AG08396 (cell line): Measurements from ENCODE around the gene KIR3DL1.
"Not testable (repeated sequence)": the region's sequence is repeated elsewhere in the genome, so short reads cannot be mapped to it uniquely, and the experiment has no call there.

ENCODE experiments used
- DNase-seq: peaks from one replicate; pipeline ENCODE4 v3.0.0; 2012; ENCODE audit warnings: low spot score, mixed read lengths

Gene KIR3DL1

GRCh38 chr19:54816251-54816650 lies at the start of gene KIR3DL1:
TSS of gene KIR3DL1 (plus strand) at chr19:54816468.
- DNase-seq = not testable (repeated sequence)

GRCh38 chr19:54769646-54770045 lies 46.6 kb upstream of the KIR3DL1 start, which contains the start of gene KIR2DL1:
TSS of gene KIR2DL1 (plus strand) at chr19:54769793. CDS start at chr19:54769851, 58 bp downstream.
- DNase-seq = not testable (repeated sequence)

- DNase-seq = not testable (repeated sequence)
Measured at GRCh38 chr19:54770511-54770910, 45.8 kb upstream of the KIR3DL1 start.

GRCh38 chr19:54771018-54771960 lies 45.0 kb upstream of the KIR3DL1 start:
- DNase-seq = not testable (repeated sequence)

GRCh38 chr19:54772666-54773065 lies 43.6 kb upstream of the KIR3DL1 start:
- not testable (repeated sequence) for DNase-seq

- DNase-seq = not testable (repeated sequence)
Measured at GRCh38 chr19:54775095-54775815, 41.0 kb upstream of the KIR3DL1 start.

- not testable (repeated sequence) for DNase-seq
Measured at GRCh38 chr19:54775830-54776229, 40.4 kb upstream of the KIR3DL1 start.

GRCh38 chr19:54777851-54778250 lies 38.4 kb upstream of the KIR3DL1 start:
- DNase-seq = not testable (repeated sequence)

- not testable (repeated sequence) for DNase-seq
Measured at GRCh38 chr19:54778896-54779295, 37.4 kb upstream of the KIR3DL1 start.

- not testable (repeated sequence) for DNase-seq
Measured at GRCh38 chr19:54782916-54783315, 33.4 kb upstream of the KIR3DL1 start.

- not testable (repeated sequence) for DNase-seq
Measured at GRCh38 chr19:54786091-54786723, 30.1 kb upstream of the KIR3DL1 start.

GRCh38 chr19:54788154-54788553 lies 28.1 kb upstream of the KIR3DL1 start:
- DNase-seq = not testable (repeated sequence)

- no peak for DNase-seq
Measured at GRCh38 chr19:54790711-54791110, 25.6 kb upstream of the KIR3DL1 start.

- no peak for DNase-seq
Measured at GRCh38 chr19:54791476-54791875, 24.8 kb upstream of the KIR3DL1 start.

- DNase-seq = no peak
Measured at GRCh38 chr19:54792814-54793213, 23.5 kb upstream of the KIR3DL1 start.

- DNase-seq = no peak
Measured at GRCh38 chr19:54795758-54796157, 20.5 kb upstream of the KIR3DL1 start.

- no peak for DNase-seq
Measured at GRCh38 chr19:54803410-54803809, 12.9 kb upstream of the KIR3DL1 start, which contains the start of gene KIR2DL4. TSS of gene KIR2DL4 (plus strand) at chr19:54803610. CDS start at chr19:54803652, 42 bp downstream.

- no peak for DNase-seq
Measured at GRCh38 chr19:54804101-54804500, 12.2 kb upstream of the KIR3DL1 start.

GRCh38 chr19:54804571-54804970 lies 11.7 kb upstream of the KIR3DL1 start:
- DNase-seq = no peak

GRCh38 chr19:54805665-54806515 lies 10.4 kb upstream of the KIR3DL1 start:
- DNase-seq = no peak

- DNase-seq = no peak
Measured at GRCh38 chr19:54806516-54806838, 9.8 kb upstream of the KIR3DL1 start.
